Natural killer cell (primary cell): ENCODE measurements around the gene GLRX. TPM values are rescaled to one million over a fixed set of nuclear protein-coding genes. Genes with fewer than 3 reads are reported as not detected.
A peak's percentile ranks its signal among the peaks of the same experiment; 100 is the strongest.

Experiments
- ATAC-seq, 3 donors: fragments of 150-1000 bp in 2 of 3; fragments of 200-7000 bp in 1 of 3; cut with Tn5 transposase; 1 replicate in 1 of 3; 2 replicates in 2 of 3; pipeline ENCODE4 v1.10.0; 2021; ENCODE audit warnings: mild to moderate bottlenecking in 2 of 3, moderate library complexity in 2 of 3
- DNase-seq, 2 donors: peaks; one replicate each; pipeline versions ENCODE4 v3.0.0 to v3.0.0-alpha.2; 2013 to 2021; ENCODE audit warnings: mixed read lengths in 1 of 2
- H3K27ac ChIP-seq: one replicate; pipeline ENCODE4 v1.5.1; 2013; ENCODE audit warnings: mild to moderate bottlenecking, low read length
- H3K27me3 ChIP-seq: one replicate; pipeline ENCODE4 v1.6.1; 2013; ENCODE audit warnings: low read length; ENCODE audit not compliant: control insufficient read depth, insufficient read depth
- H3K36me3 ChIP-seq: one replicate; pipeline ENCODE4 v1.6.1; 2013; ENCODE audit warnings: low read length; ENCODE audit not compliant: control insufficient read depth, insufficient read depth
- H3K4me1 ChIP-seq: one replicate; pipeline ENCODE4 v1.6.1; 2013; ENCODE audit warnings: low read length; ENCODE audit not compliant: control insufficient read depth, insufficient read depth
- H3K4me3 ChIP-seq: one replicate; pipeline ENCODE4 v1.5.1; 2013; ENCODE audit warnings: low read length
- H3K9me3 ChIP-seq: one replicate; pipeline ENCODE4 v1.6.1; 2013; ENCODE audit warnings: low read length; ENCODE audit not compliant: control insufficient read depth, insufficient read depth
- H3K27ac Mint-ChIP-seq, 2 donors: one replicate each; pipeline ENCODE4 v1.8.0; 2022; ENCODE audit warnings: mild to moderate bottlenecking in 2 of 2, mixed read lengths in 2 of 2, moderate library complexity in 1 of 2
- H3K27me3 Mint-ChIP-seq, 2 donors: one replicate each; pipeline ENCODE4 v1.8.0; 2022; ENCODE audit warnings: low read depth in 2 of 2, mixed read lengths in 2 of 2
- H3K36me3 Mint-ChIP-seq: one replicate; pipeline ENCODE4 v1.8.0; 2022; ENCODE audit warnings: mixed read lengths
- H3K4me1 Mint-ChIP-seq, 2 donors: one replicate each; pipeline ENCODE4 v1.8.0; 2022; ENCODE audit warnings: mixed read lengths in 2 of 2
- H3K4me3 Mint-ChIP-seq: one replicate; pipeline ENCODE4 v1.8.0; 2022; ENCODE audit warnings: mild to moderate bottlenecking, moderate library complexity, mixed read lengths
- H3K9me3 Mint-ChIP-seq, 2 donors: one replicate each; pipeline ENCODE4 v1.8.0; 2022; ENCODE audit warnings: mixed read lengths in 2 of 2
- CTCF ChIP-seq: fragments of 200-600 bp; IDR thresholded peaks from one replicate; pipeline ENCODE4 v1.8.0; 2022; ENCODE audit warnings: antibody characterized with exemption
- WGBS: methylation state at CpG from one replicate; pipeline ENCODE4 v1.1.7; 2013; ENCODE audit warnings: missing lambda C conversion rate; ENCODE audit not compliant: insufficient coverage; 5-methylcytosine and 5-hydroxymethylcytosine counted together
- intact Hi-C: fragments of 100-400 bp; cut with micrococcal nuclease; formaldehyde crosslinking; loops from one replicate; pipeline ENCODE4 v1.14.2; 2022
- total RNA-seq, 4 donors: library from RNA; stranded (reverse); fragments of 120-200 nt in 1 of 4; gene quantifications; one replicate each; pipeline versions ENCODE4 v1.2.3 to v1.2.4, GENCODE V29; 2013 to 2022

GLRX gene
- total RNA-seq, 3 donors from 2014 or later (not counting 1 experiment from before 2014, with no cell fraction given): 59.2 to 102 (median 62.5) TPM

- no peaks in the 10 kb centered on the region for H3K36me3 ChIP-seq
- peaks cover 0 to 5% of the 10 kb centered on the region in 2 donors for H3K4me1 Mint-ChIP-seq
- H3K27me3 Mint-ChIP-seq: peaks cover 0 to 2% of the 10 kb centered on the region in 2 donors
- H3K4me3 ChIP-seq: no peak overlapping the region
- DNase-seq (no peak), ATAC-seq (no peak)
- 89% methylated on average over 5 of the region's 5 CpGs for WGBS
- H3K9me3 ChIP-seq: no peaks in the 10 kb centered on the region
- no peak for TF ChIP-seq CTCF
- no peaks in the 10 kb centered on the region for H3K9me3 Mint-ChIP-seq
- H3K27me3 ChIP-seq: no peaks in the 10 kb centered on the region
- no peak overlapping the region for H3K27ac ChIP-seq
- no peaks in the 10 kb centered on the region for H3K36me3 Mint-ChIP-seq
- H3K27ac Mint-ChIP-seq: no peak overlapping the region
- no peak overlapping the region for H3K4me3 Mint-ChIP-seq
- no peaks in the 10 kb centered on the region for H3K4me1 ChIP-seq
- intact Hi-C loops: no loop called here
These were observed 27.9 kb upstream of the GLRX start for GRCh38 chr5:95850391-95850894.

GRCh38 chr5:95848701-95849100 lies 26.2 kb upstream of the GLRX start:
- Histone ChIP-seq H3K27me3 (no peaks in the 10 kb centered on the region), H3K4me1 (no peaks in the 10 kb centered on the region), H3K36me3 (no peaks in the 10 kb centered on the region), H3K4me3 (no peak overlapping the region), H3K9me3 (no peaks in the 10 kb centered on the region), H3K27ac (no peak overlapping the region)
- Mint-ChIP-seq H3K9me3 (no peaks in the 10 kb centered on the region), H3K36me3 (no peaks in the 10 kb centered on the region), H3K27me3 (peaks cover 0 to 2% of the 10 kb centered on the region in 2 donors), H3K4me3 (no peak overlapping the region), H3K27ac (no peak overlapping the region), H3K4me1 (peaks cover 0 to 5% of the 10 kb centered on the region in 2 donors)
- ATAC-seq (no peak), DNase-seq (no peak)
- TF ChIP-seq CTCF: no peak
- WGBS: 93% methylated on average over 3 of the region's 3 CpGs
- intact Hi-C loops: loop anchor here (5.0 kb wide), 2 partner anchors 206 to 291 kb away; partner anchors contain the start of gene ARSK

- Histone ChIP-seq H3K27me3 (no peaks in the 10 kb centered on the region), H3K4me3 (no peak overlapping the region), H3K36me3 (no peaks in the 10 kb centered on the region), H3K4me1 (peaks cover 12% of the 10 kb centered on the region), H3K27ac (no peak overlapping the region), H3K9me3 (no peaks in the 10 kb centered on the region)
- intact Hi-C loops: loop anchor here (1.0 to 5.0 kb wide), 5 partner anchors 38 to 290 kb away; partner anchors contain the start of gene ARSK
- DNase-seq: no peak
- H3K4me3 Mint-ChIP-seq: no peak overlapping the region
- H3K27me3 Mint-ChIP-seq: peaks cover 0 to 2% of the 10 kb centered on the region in 2 donors
- WGBS: no CpG with 5 or more reads among the region's 1 CpG
- H3K36me3 Mint-ChIP-seq: no peaks in the 10 kb centered on the region
- H3K27ac Mint-ChIP-seq: no peak overlapping the region
- TF ChIP-seq CTCF: peak; percentile 36
- peaks cover 14 to 19% of the 10 kb centered on the region in 2 donors for H3K4me1 Mint-ChIP-seq
- no peak for ATAC-seq
- no peaks in the 10 kb centered on the region for H3K9me3 Mint-ChIP-seq
These were observed 24.7 kb upstream of the GLRX start for GRCh38 chr5:95847261-95847592.
